Transverse colon (tissue), 4 donors: Measurements from ENCODE around the gene RIN3. TPM values are rescaled to one million over a fixed set of nuclear protein-coding genes. Genes with fewer than 3 reads are reported as not detected.
A peak's percentile ranks its signal among the peaks of the same experiment; 100 is the strongest.

ENCODE experiments used
- DNase-seq: peaks from one replicate; pipeline ENCODE4 v3.0.0-alpha.2; 2019
- H3K27ac ChIP-seq, 4 donors: fragments of 200-600 bp; sonication (generic); 2 replicates each; pipeline ENCODE4 v1.5.1; 2016 to 2018; ENCODE audit warnings: inconsistent platforms in 4 of 4
- H3K27me3 ChIP-seq: fragments of 200-600 bp; sonication (generic); 2 replicates; pipeline ENCODE4 v1.5.1; 2017; ENCODE audit warnings: inconsistent platforms
- H3K36me3 ChIP-seq, 4 donors: fragments of 200-600 bp; sonication (generic); 2 replicates each; pipeline ENCODE4 v1.5.1; 2017 to 2019; ENCODE audit warnings: inconsistent platforms in 4 of 4
- H3K4me1 ChIP-seq, 4 donors: fragments of 200-600 bp; sonication (generic); 2 replicates each; pipeline ENCODE4 v1.5.1; 2017 to 2020; ENCODE audit warnings: inconsistent platforms in 4 of 4
- H3K4me3 ChIP-seq, 4 donors: fragments of 200-600 bp; sonication (generic); 1 replicate in 1 of 4; 2 replicates in 3 of 4; pipeline versions ENCODE4 v1.5.1 to v1.6.1; 2017 to 2019; ENCODE audit warnings: inconsistent platforms in 4 of 4
- H3K9me3 ChIP-seq, 2 donors: fragments of 200-600 bp; sonication (generic); 2 replicates each; pipeline ENCODE4 v1.5.1; 2017 to 2019; ENCODE audit warnings: inconsistent platforms in 2 of 2
- EP300 ChIP-seq: sonication (generic); formaldehyde crosslinking; IDR thresholded peaks from one replicate; pipeline ENCODE4 v1.6.1; 2017; ENCODE audit warnings: antibody characterized with exemption, low read depth
- POLR2A ChIP-seq: fragments of 450-650 bp; IDR thresholded peaks from one replicate; pipeline ENCODE4 v1.6.1; 2016; ENCODE audit warnings: antibody characterized with exemption, mild to moderate bottlenecking, moderate library complexity
- POLR2AphosphoS5 ChIP-seq, 3 donors: sonication (generic); formaldehyde crosslinking; IDR thresholded peaks; one replicate each; pipeline ENCODE4 v1.6.1; 2016; ENCODE audit warnings: antibody characterized with exemption in 3 of 3
- WGBS, 2 donors: methylation state at CpG; one replicate each; pipeline ENCODE4 v1.1.5; 2018; ENCODE audit warnings: low coverage in 1 of 2; 5-methylcytosine and 5-hydroxymethylcytosine counted together
- in situ Hi-C, 4 donors: fragments of 200-750 bp; cut with MboI; loops; one replicate each; pipeline versions ENCODE4 v1.15.0 to v1.15.1; 2017; ENCODE audit warnings: low sequenced_read_pairs in 3 of 4, low pct_ligation_motif_present in 1 of 4, low pct_unique_long_range_greater_than_20kb in 1 of 4
- intact Hi-C: fragments of 100-400 bp; cut with DNase I; formaldehyde crosslinking; loops from one replicate; pipeline ENCODE4 v1.15.1; 2023; ENCODE audit warnings: low total_unique reads
- total RNA-seq, 4 donors: library from RNA; depleted of rRNA; stranded (reverse); fragments of >200 nt; gene quantifications; one replicate each; pipeline ENCODE4 v1.1.0, GENCODE V29; 2016
- TF ChIP-seq, protein P1 (sequence below), 5 experiments: fragments of 200-600 bp in 3 of 5; fragments of 450-650 bp in 2 of 5; sonication (generic) in 3 of 5; IDR thresholded peaks; 1 replicate in 2 of 5; 2 replicates in 3 of 5; pipeline ENCODE4 v1.5.1; 2016 to 2017; ENCODE audit warnings: antibody characterized with exemption in 5 of 5, inconsistent platforms in 3 of 5, mild to moderate bottlenecking in 2 of 5, moderate library complexity in 1 of 5

The RIN3 gene
- total RNA-seq, 4 donors from 2014 or later: 16.2 to 24.3 (median 20.7) TPM

DNA sequence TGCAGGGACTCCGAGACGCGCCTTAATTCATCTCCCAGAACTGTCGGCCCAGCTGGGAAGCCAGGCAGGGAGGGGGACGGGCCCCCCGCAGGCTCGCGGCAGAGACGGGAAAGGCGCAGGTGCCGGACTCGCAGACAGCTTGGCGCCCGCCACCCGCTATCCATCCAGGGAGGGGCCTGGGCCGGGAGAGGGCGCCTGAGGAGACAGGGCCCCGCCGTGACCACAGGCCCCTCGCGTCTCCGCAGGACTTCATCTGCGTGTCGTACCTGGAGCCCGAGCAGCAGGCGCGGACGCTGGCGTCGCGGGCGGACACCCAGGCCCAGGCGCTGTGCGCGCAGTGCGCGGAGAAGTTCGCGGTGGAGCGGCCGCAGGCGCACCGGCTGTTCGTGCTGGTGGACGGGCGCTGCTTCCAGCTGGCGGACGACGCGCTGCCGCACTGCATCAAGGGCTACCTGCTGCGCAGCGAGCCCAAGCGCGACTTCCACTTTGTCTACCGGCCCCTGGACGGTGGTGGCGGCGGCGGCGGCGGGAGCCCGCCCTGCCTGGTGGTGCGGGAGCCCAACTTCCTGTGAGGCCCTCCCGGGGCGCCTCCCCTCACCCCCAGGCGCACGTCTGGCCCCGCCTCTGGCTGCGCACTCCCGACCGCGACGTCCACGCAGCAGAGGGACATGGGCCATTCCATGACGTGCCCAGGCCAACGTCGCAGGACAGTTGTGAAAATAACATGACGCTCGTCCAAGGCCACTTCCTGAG, 174.3 kb downstream of the RIN3 start:
- no peaks in the 10 kb centered on the region for H3K36me3 ChIP-seq
- no peaks in the 10 kb centered on the region for H3K27me3 ChIP-seq
- no peaks in the 10 kb centered on the region for H3K9me3 ChIP-seq
- no peak for DNase-seq
- peak overlapping the region in 3 of 4 donors; percentile 5 to 33 (median 24) for H3K4me3 ChIP-seq
- H3K27ac ChIP-seq: peak overlapping the region in 2 of 4 donors; percentile 29 to 39
- intact Hi-C loops: loop anchor here (5.0 kb wide), 1 partner anchor 94 kb away; no protein-coding TSS in a partner anchor
- WGBS, 2 donors: 74% methylated on average over 50 of the region's 80 CpGs; no CpG with 5 or more reads in 1 of the 2 donors
- H3K4me1 ChIP-seq: peaks cover 10 to 36% (median 22%) of the 10 kb centered on the region in 4 donors
- in situ Hi-C loops: loop anchor here (25.0 kb wide), 2 partner anchors 99 to 551 kb away; partner anchors contain the start of gene GOLGA5 (in 1 of the 4)
- TF ChIP-seq EP300 (no peak), POLR2A (no peak), POLR2AphosphoS5 (IDR thresholded peaks at IDR 0.05) (no peak)
- TF ChIP-seq, protein P1, sequence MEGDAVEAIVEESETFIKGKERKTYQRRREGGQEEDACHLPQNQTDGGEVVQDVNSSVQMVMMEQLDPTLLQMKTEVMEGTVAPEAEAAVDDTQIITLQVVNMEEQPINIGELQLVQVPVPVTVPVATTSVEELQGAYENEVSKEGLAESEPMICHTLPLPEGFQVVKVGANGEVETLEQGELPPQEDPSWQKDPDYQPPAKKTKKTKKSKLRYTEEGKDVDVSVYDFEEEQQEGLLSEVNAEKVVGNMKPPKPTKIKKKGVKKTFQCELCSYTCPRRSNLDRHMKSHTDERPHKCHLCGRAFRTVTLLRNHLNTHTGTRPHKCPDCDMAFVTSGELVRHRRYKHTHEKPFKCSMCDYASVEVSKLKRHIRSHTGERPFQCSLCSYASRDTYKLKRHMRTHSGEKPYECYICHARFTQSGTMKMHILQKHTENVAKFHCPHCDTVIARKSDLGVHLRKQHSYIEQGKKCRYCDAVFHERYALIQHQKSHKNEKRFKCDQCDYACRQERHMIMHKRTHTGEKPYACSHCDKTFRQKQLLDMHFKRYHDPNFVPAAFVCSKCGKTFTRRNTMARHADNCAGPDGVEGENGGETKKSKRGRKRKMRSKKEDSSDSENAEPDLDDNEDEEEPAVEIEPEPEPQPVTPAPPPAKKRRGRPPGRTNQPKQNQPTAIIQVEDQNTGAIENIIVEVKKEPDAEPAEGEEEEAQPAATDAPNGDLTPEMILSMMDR (IDR thresholded peaks at IDR 0.05): no peak

DNA sequence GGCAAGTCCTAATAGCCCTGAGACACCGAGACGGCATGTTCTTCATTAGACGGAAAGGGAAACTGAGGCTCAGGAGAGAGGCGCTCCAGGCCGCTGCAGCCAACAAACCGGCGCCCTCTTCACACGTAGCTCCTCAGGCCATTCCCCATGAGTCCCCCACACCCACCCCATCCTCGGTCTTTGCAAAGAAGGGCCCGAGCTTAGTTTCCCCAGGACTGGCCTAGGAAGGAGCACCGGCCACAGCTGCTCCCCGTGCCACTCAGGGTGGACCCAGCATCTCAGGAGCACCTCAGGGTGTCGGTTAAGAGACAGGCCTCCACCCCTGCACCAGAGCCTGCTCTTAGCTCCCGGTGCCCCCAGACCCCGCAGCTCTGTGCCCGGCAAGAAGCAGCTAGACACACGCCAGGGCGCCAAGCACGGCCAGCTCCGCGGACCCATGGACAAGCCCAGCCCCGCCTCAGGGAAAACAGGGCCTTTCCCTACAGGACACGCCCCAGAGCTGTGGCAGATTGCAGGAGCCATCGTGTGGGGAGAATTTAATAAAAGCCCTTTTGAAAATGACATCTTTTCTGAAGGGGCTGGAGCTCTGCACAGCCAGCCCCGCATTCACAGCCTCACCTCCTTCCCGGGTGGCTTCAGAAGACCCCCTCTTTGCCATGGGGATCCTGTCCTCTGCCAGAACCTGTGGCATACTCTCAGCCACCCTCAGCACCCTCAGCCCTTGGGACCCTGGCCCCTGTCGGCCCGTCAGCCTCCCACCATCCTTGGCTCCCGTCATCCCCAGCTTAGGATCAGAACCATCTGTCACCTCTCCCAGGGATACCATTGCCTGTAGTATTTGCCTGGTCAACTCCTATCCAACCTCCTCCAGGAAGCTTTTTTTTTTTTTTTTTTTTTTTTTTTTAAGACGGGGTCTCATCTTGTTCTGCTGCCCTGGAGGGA, 175.1 kb downstream of the RIN3 start:
- H3K9me3 ChIP-seq: no peaks in the 10 kb centered on the region
- peak overlapping the region in 2 of 4 donors; percentile 24 to 33 for H3K4me3 ChIP-seq
- H3K27me3 ChIP-seq: no peaks in the 10 kb centered on the region
- no peak for TF ChIP-seq POLR2AphosphoS5 (IDR thresholded peaks at IDR 0.05)
- TF ChIP-seq POLR2A: no peak
- in situ Hi-C loops (loop anchor here (25.0 kb wide), 2 partner anchors 99 to 551 kb away; partner anchors contain the start of gene GOLGA5 (in 1 of the 4)), intact Hi-C loops (loop anchor here (5.0 kb wide), 1 partner anchor 94 kb away; no protein-coding TSS in a partner anchor)
- no peaks in the 10 kb centered on the region for H3K36me3 ChIP-seq
- peaks cover 10 to 42% (median 28%) of the 10 kb centered on the region in 4 donors for H3K4me1 ChIP-seq
- no peak overlapping the region for H3K27ac ChIP-seq
- peak; percentile 53 for DNase-seq
- 74 to 92% methylated on average over 6 to 24 of the region's 30 CpGs for WGBS, 2 donors

DNA sequence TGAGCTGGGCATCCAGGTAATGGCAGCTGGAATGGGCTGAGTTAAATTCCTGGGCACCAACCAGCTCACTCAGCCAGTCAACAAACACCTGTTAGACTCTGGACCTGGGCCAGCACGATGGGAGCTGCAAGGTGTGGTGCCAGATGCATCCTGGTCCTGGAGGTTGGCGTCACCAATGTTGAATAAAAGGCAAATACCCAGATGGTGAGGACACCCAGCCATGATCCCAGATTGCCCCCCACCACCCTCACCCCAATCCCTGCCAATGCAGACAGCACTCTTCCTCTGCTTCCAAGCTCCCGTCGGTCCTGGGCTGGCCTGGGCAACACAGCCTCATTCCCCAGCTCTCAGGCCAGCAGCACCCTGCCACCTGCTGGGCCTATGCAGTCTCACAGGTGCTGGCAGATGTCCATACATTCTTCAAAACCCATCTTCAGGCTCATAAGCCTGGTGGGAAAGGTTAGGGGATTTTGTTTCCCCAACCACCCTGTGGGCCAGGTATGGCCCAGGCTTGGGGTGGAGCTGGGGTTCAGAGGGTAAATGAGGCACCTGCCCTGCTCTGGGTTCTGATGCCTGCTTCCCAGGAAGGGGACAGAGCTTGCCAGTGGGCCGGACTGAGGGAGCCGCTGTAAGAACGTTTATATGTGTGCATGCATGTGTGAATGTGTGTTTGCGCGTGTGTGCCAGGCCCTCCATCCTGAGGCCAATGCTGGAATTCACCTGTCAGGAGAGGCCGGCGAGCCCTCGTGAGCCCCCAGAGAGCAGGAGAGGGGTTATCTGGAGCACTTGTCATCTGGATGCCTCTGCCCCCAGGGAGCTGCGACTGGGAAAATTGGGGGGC, 176.8 kb downstream of the RIN3 start:
- H3K4me1 ChIP-seq: peaks cover 10 to 42% (median 28%) of the 10 kb centered on the region in 4 donors
- in situ Hi-C loops (loop anchor here (25.0 kb wide), 2 partner anchors 97 to 553 kb away; partner anchors contain the start of gene GOLGA5 (in 1 of the 4)), intact Hi-C loops (no loop called here)
- H3K27ac ChIP-seq: no peak overlapping the region
- H3K4me3 ChIP-seq: no peak overlapping the region
- TF ChIP-seq, protein P1 (IDR thresholded peaks at IDR 0.05): peak; percentile 34 to 60 (median 48)
- TF ChIP-seq POLR2AphosphoS5 (IDR thresholded peaks at IDR 0.05) (peak in 1 of 3 donors; percentile 16), EP300 (no peak), POLR2A (no peak)
- H3K27me3 ChIP-seq: no peaks in the 10 kb centered on the region
- WGBS, 2 donors: 69% methylated on average over 13 of the region's 13 CpGs; no CpG with 5 or more reads in 1 of the 2 donors
- no peaks in the 10 kb centered on the region for H3K36me3 ChIP-seq
- H3K9me3 ChIP-seq: no peaks in the 10 kb centered on the region
- peak; percentile 29 for DNase-seq

DNA sequence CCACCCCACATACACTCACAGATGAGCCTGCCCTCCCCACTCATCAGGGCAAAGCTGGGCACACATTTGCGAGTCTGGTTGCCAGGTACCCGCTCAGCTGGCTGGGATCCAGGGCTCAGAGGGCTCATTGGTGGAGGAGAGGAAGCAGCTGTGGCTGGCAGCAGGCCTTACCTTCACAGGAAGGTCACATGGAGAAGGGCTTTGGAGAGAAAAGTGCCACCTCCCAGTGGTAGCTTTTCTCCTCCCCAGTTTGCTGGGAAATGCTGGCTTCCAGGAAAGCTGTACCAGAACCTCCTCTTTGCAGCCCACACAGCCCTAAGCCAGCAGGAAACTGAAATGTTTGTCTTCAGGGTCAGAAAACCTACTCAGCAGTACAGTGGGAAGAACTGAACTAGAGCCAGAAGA, 179.2 kb downstream of the RIN3 start:
- 10% methylated on average over 2 of the region's 2 CpGs; no CpG with 5 or more reads in 1 of the 2 donors for WGBS, 2 donors
- in situ Hi-C loops (loop anchor here (25.0 kb wide), 2 partner anchors 94 to 556 kb away; partner anchors contain the start of gene GOLGA5 (in 1 of the 4)), intact Hi-C loops (no loop called here)
- DNase-seq: peak; percentile 67
- H3K4me1 ChIP-seq: peaks cover 0 to 28% (median 18%) of the 10 kb centered on the region in 4 donors
- no peaks in the 10 kb centered on the region for H3K9me3 ChIP-seq
- no peaks in the 10 kb centered on the region for H3K36me3 ChIP-seq
- H3K27ac ChIP-seq: peak overlapping the region in 3 of 4 donors; percentile 3 to 41 (median 13)
- TF ChIP-seq POLR2AphosphoS5 (IDR thresholded peaks at IDR 0.05): peak in 1 of 3 donors; percentile 39
- TF ChIP-seq, protein P1 (IDR thresholded peaks at IDR 0.05): no peak
- TF ChIP-seq EP300: no peak
- no peaks in the 10 kb centered on the region for H3K27me3 ChIP-seq
- H3K4me3 ChIP-seq: no peak overlapping the region
